ENCODE measurements around the gene PLEKHM3.

Gene PLEKHM3

GRCh38 chr2:207935121-207935990, 90.0 kb downstream of the PLEKHM3 start:
- H3K27me3 ChIP-seq (ENCODE audit: insufficient read depth, poor library complexity, severe bottlenecking) = no peaks in the 10 kb centered on the region
- DNase-seq (ENCODE audit: low read depth in 1 of 2, low spot score in 1 of 2) = no peak
- H3K4me3 ChIP-seq (replicated peaks; ENCODE audit: insufficient read depth, low read length) = no peak overlapping the region
- TF ChIP-seq SPI1 (IDR thresholded peaks at IDR 0.05; ENCODE audit: borderline replicate concordance, low read depth) (no peak), REST (IDR thresholded peaks at IDR 0.05; ENCODE audit: insufficient replicate concordance, low read depth) (no peak), POLR2AphosphoS5 (IDR thresholded peaks at IDR 0.05; ENCODE audit: low read depth) (no peak), GABPA (IDR thresholded peaks at IDR 0.05; ENCODE audit: low read depth) (no peak), CTCF (IDR thresholded peaks at IDR 0.05; ENCODE audit: insufficient read depth, low read length) (no peak)
- no peak overlapping the region for H3K27ac ChIP-seq (replicated peaks)

- DNase-seq (ENCODE audit: low read depth in 1 of 2, low spot score in 1 of 2) = no peak
- no peak overlapping the region for H3K4me3 ChIP-seq (replicated peaks; ENCODE audit: insufficient read depth, low read length)
- TF ChIP-seq POLR2AphosphoS5 (IDR thresholded peaks at IDR 0.05; ENCODE audit: low read depth) (no peak), SPI1 (IDR thresholded peaks at IDR 0.05; ENCODE audit: borderline replicate concordance, low read depth) (no peak), GABPA (IDR thresholded peaks at IDR 0.05; ENCODE audit: low read depth) (no peak), CTCF (IDR thresholded peaks at IDR 0.05; ENCODE audit: insufficient read depth, low read length) (no peak), REST (IDR thresholded peaks at IDR 0.05; ENCODE audit: insufficient replicate concordance, low read depth) (no peak)
- H3K27me3 ChIP-seq (ENCODE audit: insufficient read depth, poor library complexity, severe bottlenecking) = no peaks in the 10 kb centered on the region
- H3K27ac ChIP-seq (replicated peaks) = no peak overlapping the region
These were observed 90.6 kb downstream of the PLEKHM3 start for GRCh38 chr2:207934720-207935119.

GRCh38 chr2:207933396-207934065, 91.8 kb downstream of the PLEKHM3 start:
- H3K27me3 ChIP-seq (ENCODE audit: insufficient read depth, poor library complexity, severe bottlenecking) = no peaks in the 10 kb centered on the region
- no peak overlapping the region for H3K4me3 ChIP-seq (replicated peaks; ENCODE audit: insufficient read depth, low read length)
- DNase-seq (ENCODE audit: low read depth in 1 of 2, low spot score in 1 of 2) = no peak
- H3K27ac ChIP-seq (replicated peaks) = no peak overlapping the region
- TF ChIP-seq GABPA (IDR thresholded peaks at IDR 0.05; ENCODE audit: low read depth) (no peak), POLR2AphosphoS5 (IDR thresholded peaks at IDR 0.05; ENCODE audit: low read depth) (no peak), CTCF (IDR thresholded peaks at IDR 0.05; ENCODE audit: insufficient read depth, low read length) (no peak), SPI1 (IDR thresholded peaks at IDR 0.05; ENCODE audit: borderline replicate concordance, low read depth) (no peak), REST (IDR thresholded peaks at IDR 0.05; ENCODE audit: insufficient replicate concordance, low read depth) (no peak)
